GM12892 (cell line): ENCODE results near the gene PRPSAP2. TPM values are rescaled to one million over a fixed set of nuclear protein-coding genes. Genes with fewer than 3 reads are reported as not detected.
"Not testable (repeated sequence)": the region's sequence is repeated elsewhere in the genome, so short reads cannot be mapped to it uniquely, and the experiment has no call there.

Experiments used
- DNase-seq: peaks from one replicate; pipeline ENCODE4 v3.0.0; 2011; ENCODE audit not compliant: insufficient read length
- FAIRE-seq: peaks from 2 replicates; lab custom pipeline; 2011; peaks lifted over from hg19 to GRCh38; lab: Jason Lieb, UNC
- POLR2A ChIP-seq: IDR thresholded peaks from 2 replicates; pipeline ENCODE4 v1.6.1; 2011; ENCODE audit warnings: low read depth, low read length, control low read depth
- POLR2AphosphoS5 ChIP-seq: IDR thresholded peaks from 2 replicates; pipeline ENCODE4 v1.6.1; 2011; ENCODE audit warnings: low read depth, low read length, control low read depth
- TAF1 ChIP-seq: IDR thresholded peaks from 2 replicates; pipeline ENCODE4 v1.6.1; 2011; ENCODE audit warnings: low read depth, mild to moderate bottlenecking, control low read depth, low read length, borderline replicate concordance
- polyA plus RNA-seq: library from polyadenylated mRNA; unstranded; fragments of >200 nt; gene quantifications from one replicate; pipeline ENCODE4 v1.2.1, GENCODE V29; 2012; ENCODE audit warnings: missing spikeins, inconsistent platforms; ENCODE audit not compliant: missing spikeins

PRPSAP2 gene, protein sequence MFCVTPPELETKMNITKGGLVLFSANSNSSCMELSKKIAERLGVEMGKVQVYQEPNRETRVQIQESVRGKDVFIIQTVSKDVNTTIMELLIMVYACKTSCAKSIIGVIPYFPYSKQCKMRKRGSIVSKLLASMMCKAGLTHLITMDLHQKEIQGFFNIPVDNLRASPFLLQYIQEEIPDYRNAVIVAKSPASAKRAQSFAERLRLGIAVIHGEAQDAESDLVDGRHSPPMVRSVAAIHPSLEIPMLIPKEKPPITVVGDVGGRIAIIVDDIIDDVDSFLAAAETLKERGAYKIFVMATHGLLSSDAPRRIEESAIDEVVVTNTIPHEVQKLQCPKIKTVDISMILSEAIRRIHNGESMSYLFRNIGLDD
- polyA plus RNA-seq: 74.4 TPM

DNA sequence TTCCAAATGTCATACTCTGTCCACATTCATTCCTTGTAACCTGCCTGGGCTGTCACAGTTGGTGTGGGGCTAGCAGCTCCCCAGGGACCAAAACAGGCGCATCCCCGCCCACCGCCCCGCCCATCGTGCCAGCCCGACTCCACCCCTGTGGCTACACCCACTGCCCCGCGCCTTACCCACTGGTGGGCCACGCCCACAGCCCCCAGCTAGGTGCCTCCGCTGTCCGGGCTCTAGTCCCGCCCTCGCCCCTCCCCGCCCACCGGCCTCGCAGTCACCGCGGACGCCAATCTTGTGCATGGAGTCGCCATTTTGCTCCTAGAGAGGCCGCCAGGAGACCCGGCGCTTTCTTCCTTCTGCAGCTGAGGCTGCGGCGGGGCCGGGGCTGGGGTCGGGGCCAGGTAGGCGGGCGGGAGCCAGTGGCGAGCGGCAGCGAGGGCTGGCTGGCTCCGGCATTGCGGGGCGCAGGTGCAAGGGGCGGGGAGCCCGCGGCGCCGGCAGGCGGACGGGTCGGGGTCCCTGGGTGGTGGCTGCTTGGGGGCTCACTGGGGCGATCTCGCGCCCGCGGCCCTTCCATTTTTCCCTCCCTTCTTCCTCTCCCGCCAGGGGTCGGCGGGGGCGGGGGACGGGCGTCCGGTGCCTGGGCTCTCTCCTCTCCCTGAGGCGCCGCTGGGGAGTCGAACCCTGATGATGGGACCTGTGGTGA is at the start of gene PRPSAP2:
PRPSAP2 (plus strand) TSS at position 268 of the 703 bp plus-strand sequence. CDS start 7,703 bp downstream, outside the sequence.
- DNase-seq (peak; percentile 87), FAIRE-seq (peak; percentile 86)
- TF ChIP-seq POLR2AphosphoS5 (no peak), TAF1 (peak; percentile 66; the same call in 1 of the 2 replicates), POLR2A (peak; percentile 74; the same call in 1 of the 2 replicates)

DNA sequence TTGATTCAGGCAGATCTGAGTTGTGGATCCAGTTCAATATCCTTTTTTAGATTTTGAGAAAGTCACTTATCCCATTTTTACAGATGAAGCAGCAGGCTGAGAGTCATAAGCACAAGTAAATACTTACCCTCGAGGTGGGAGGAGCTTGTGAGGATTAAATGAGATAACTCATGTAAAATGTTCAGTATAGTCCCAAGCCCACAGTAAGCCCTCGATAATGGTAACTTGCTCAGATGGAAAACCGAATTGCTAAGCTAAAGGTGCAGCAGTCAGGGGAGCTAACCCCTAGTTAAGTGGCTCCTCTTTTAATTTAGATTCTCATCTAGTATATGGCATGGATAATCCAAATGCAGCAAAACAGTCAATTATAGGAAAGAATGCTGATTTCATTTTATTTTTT is 42.0 kb upstream of the PRPSAP2 start:
- not testable (repeated sequence) for DNase-seq, FAIRE-seq

DNA sequence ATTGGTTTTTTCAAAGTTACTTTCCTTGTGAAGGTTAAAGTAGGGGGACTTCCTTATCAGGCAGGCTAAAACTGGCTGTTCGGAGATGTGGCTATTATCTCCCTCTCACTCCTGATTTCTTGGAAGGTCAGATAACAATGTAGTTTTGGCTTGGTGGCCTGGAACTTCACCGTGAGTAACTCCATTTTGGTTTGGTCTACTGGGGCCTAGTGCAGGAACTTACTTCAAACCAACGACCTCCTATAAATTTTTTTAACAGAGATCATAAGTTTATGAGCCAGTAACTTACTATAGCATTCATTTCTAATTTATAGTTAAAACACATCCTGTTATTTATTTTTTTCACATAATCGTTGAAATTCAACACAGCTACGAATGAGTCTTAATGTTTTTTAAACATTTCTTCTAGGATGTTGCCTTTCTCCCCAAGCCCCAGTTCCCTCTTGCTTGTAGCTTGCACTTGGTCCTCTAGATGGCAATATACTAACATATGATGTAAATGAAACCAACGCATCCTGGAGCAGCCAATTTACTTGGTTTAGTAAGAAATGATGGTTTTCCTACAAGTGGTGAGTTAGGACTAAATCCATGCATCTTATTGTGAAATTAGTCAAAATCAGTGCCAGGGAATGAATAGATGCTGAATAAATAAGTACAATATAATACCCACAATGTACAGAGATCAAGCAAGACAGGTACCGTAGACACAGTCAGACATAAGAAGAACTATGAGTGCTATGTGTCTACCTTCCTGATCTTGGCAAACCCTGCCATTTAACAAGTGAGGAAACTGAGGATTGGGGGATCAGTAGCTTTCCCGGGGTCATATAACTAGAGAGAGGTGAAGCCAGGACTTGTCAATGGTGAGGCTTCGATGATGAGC is 41.2 kb upstream of the PRPSAP2 start:
- peak; percentile 87 for FAIRE-seq
- DNase-seq: not testable (repeated sequence)

DNA sequence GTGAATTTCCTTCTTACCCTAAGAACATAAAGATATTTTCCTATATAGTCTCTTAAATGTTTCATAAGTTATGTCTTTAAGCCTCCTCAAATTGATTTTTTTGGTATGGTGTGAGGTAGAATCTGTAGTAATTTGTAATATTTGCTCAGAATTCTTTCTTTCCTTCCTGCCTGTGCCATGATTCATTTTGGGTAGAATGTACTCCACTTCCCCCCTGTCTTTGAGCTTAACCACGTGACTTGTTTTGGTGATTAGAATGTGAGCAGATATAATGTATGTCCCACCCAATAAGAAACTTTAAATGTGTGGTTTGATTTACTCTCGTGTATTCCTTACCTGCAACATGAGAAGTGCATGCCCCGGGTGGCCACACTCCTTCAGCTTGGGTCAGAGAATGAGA is 36.5 kb upstream of the PRPSAP2 start:
- not testable (repeated sequence) for DNase-seq, FAIRE-seq

DNA sequence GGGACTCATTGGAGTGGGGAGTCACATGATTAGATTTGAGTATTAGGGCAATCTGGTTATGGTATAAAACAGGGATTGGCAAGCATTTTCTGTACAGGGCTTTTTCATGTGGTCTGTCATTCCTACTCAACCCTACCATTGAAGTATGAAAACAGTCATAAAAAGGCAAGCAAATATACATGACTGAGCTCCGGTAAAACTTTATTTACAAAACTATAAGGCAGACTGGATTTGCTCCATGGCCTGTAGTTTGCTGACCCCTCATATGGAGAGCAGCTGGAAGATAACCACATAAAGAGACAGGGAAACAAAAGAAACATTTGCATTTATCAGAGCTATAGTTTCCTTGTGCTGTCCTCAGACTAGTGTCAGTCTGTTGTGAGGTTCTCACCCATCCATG is 30.3 kb upstream of the PRPSAP2 start:
- not testable (repeated sequence) for DNase-seq, FAIRE-seq

DNA sequence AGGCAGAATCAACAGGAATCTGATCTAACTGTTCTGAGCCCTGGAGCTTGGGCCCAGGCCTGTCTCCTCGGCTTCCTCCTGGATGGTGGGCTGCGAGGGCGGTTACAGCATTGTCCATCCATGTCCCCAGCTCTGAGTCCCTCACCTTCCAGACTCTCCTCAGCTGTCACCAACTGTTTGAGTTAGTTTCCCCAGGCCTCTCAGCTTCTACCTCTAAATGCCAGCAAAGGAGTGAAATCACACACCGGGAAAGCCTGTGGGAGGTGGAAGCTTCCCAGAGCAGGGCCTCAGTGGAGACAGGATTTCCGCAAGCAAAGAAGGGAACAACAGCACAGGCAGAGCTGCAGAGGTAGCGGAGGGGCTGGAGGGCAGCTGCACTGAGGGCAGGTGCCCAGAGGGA is 9.4 kb upstream of the PRPSAP2 start:
- no peak for TF ChIP-seq POLR2A
- TF ChIP-seq POLR2AphosphoS5: no peak
- no peak for TF ChIP-seq TAF1
- no peak for FAIRE-seq
- no peak for DNase-seq

DNA sequence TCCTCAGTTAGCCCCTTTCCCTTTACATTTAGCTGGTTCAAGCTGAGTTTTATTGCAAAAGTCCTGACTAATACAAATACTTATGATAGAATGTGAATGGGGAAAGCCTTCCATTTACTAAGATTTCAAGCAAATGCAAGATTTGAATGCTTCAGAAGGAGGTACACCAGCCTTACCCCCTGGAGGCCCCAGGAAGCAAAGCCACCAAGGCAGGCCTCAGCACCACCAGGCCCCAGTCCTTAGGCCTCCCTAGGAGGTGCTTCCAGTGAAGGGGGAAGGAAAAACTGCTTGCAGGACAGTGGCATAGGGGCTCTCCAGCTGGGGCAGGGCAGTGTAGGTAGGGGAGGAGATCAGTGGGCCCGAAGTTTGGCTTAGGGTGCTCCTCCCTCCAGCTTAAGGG is 7.3 kb upstream of the PRPSAP2 start:
- FAIRE-seq (no peak), DNase-seq (no peak)

DNA sequence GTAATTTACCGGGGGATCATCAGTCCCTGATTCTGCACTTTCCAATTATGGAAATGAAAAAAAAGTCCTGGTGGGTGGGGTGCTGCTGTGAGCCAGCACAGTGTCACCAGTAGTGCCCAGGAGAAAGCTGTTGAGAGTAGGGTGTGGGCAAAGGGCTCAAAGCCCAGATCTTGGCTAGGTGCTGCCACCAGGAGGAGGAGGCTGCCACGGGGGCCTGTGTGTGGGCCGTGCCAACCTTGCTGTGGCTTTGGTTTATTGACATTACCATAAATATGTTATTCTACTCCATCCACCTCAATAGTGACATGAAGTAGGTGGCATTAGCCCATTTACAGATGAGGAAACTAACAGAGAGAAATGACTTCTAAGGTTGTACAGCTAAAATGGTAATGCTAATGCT is 6.7 kb upstream of the PRPSAP2 start:
- no peak for FAIRE-seq

More for the DNA sequence above, 7.3 kb upstream of the PRPSAP2 start:
- TF ChIP-seq POLR2AphosphoS5: no peak
- TF ChIP-seq POLR2A: no peak
- no peak for TF ChIP-seq TAF1

DNA sequence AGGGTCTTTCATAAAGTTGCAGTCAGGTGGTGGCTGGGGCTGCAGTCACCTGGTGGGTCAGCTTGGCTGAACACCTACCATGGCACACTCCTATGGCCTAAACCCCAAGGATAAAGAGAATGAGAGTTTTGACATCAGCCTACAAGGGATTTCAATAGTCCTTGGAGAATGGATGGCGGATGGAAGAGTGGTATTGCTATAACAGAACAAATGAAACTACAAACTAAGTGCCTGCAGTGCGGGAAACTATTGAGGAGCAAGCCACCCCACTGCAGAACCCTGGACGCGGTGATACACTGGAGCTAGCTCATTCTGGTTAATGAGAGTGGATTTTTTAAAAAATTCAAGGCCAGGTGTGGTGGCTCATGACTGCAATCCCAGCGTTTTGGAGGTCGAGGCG is 3.0 kb upstream of the PRPSAP2 start:
- DNase-seq: no peak
- TF ChIP-seq POLR2A (no peak), POLR2AphosphoS5 (no peak), TAF1 (no peak)
- no peak for FAIRE-seq

More for the DNA sequence above, 6.7 kb upstream of the PRPSAP2 start:
- no peak for TF ChIP-seq POLR2A
- TF ChIP-seq TAF1: no peak
- no peak for TF ChIP-seq POLR2AphosphoS5
- DNase-seq: no peak

DNA sequence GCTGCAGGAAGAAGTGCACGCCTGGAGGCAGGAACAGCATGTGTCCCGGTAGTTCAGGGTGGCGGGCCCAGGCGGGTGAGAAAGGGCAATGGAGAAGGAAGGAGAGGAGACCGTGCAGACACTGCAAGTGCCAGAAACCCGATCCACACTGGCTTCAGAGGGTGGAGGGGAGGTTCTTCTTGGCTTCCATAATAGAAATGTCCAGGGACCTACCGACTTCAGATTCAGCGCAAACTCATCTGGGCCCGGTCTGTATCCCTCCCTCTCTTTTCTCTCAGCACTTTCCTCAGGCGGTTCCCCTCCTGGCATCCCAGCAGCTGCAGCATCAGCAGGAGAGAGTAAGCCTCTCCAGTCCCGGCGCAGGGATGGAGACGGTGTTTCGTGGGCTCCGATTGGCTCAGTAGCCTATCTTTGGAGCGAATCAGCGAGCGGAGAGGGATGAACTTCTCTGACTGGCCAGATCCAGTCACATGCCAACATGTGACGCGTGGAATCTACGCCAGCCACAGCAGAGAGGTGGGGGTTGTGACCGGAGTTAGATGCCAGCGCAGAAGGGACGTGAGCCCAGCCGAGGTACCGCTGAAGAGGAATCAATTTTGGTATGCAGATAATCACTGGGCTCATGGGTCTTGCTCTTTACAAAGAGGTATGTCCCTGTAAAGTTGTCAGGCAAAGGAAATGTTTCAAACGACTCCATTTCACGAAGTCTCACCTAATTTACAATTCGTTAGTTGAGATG is 1.9 kb upstream of the PRPSAP2 start:
- FAIRE-seq: peak; percentile 98
- TF ChIP-seq TAF1: peak; percentile 78
- TF ChIP-seq POLR2A: peak; percentile 73; the same call in 1 of the 2 replicates
- peak; percentile 76 for TF ChIP-seq POLR2AphosphoS5
- peak; percentile 55 for DNase-seq

DNA sequence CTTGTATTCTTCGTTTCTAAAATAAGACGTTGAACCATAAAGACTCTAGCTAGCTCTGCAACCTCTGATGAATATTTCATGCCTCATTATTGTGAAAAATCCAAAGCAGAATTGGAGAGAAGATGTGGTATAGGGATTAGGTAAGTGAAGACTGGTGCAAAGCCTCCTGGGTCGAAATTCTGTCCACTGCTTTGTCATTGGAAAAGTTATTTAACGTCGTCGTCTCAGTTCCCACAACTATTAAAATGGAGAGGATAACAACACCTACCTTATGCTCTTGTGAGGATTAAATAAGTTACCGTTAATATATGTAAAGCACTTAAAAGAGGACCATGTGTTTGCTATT is 1.4 kb upstream of the PRPSAP2 start:
- no peak for FAIRE-seq
- TF ChIP-seq POLR2A (no peak), POLR2AphosphoS5 (no peak), TAF1 (no peak)
- no peak for DNase-seq
